Suprapubic skin (tissue), 2 donors: ENCODE measurements around the gene RAD51C.
"Not testable (repeated sequence)": the region's sequence is repeated elsewhere in the genome, so short reads cannot be mapped to it uniquely, and the experiment has no call there.

Source experiments
- EP300 ChIP-seq: sonication (generic); formaldehyde crosslinking; IDR thresholded peaks from one replicate; pipeline ENCODE4 v1.6.1; 2017; ENCODE audit warnings: antibody characterized with exemption
- POLR2A ChIP-seq, 2 donors: fragments of 450-650 bp; IDR thresholded peaks; one replicate each; pipeline ENCODE4 v1.6.1; 2017; ENCODE audit warnings: antibody characterized with exemption in 2 of 2, mild to moderate bottlenecking in 2 of 2, moderate library complexity in 2 of 2

- not testable (repeated sequence) for TF ChIP-seq EP300; POLR2A (IDR thresholded peaks at IDR 0.05)
Observed at GRCh38 chr17:58690033-58690432, 2.4 kb upstream of the RAD51C start.
